ENCODE measurements around the gene FBLN7.

DNA sequence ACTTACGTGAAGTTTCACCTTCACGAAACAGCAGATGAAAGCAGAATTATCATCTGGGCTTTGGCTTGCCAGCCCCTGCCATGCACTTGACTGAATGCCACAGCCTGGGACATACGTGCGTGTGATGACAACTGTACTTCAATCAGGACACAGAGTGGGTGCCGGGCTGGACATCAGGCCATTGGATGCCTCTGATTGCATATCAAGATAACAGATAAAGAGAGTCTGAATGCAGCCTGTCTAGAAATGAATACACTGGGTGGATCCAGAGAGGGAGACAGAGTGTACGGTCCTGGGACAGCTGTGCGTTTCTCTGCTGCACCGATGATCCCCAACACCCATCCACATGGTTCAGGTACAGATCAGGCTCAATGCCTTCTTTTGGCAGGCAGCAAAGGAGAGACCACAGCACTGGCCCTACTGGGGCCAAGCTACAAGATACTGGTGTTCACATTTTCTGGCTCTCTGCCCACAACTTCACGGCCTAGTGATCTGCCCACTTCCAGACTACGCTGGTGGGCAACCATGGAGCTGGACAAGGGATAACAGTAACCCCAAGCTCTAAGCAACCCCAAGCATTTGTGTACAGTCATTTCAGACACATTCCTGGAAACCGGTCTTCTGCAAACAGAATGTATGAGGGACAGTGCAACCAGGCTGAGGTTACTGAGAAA is 35.6 kb downstream of the FBLN7 start:
- TF ChIP-seq, protein P1, sequence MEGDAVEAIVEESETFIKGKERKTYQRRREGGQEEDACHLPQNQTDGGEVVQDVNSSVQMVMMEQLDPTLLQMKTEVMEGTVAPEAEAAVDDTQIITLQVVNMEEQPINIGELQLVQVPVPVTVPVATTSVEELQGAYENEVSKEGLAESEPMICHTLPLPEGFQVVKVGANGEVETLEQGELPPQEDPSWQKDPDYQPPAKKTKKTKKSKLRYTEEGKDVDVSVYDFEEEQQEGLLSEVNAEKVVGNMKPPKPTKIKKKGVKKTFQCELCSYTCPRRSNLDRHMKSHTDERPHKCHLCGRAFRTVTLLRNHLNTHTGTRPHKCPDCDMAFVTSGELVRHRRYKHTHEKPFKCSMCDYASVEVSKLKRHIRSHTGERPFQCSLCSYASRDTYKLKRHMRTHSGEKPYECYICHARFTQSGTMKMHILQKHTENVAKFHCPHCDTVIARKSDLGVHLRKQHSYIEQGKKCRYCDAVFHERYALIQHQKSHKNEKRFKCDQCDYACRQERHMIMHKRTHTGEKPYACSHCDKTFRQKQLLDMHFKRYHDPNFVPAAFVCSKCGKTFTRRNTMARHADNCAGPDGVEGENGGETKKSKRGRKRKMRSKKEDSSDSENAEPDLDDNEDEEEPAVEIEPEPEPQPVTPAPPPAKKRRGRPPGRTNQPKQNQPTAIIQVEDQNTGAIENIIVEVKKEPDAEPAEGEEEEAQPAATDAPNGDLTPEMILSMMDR (IDR thresholded peaks at IDR 0.05; ENCODE audit: insufficient read depth, low read depth, low read length), result no peak
- TF ChIP-seq EZH2 (IDR thresholded peaks at IDR 0.05; ENCODE audit: insufficient read depth, low read length), result no peak

All from astrocyte (in vitro differentiated cells and primary cell).